K562 (cell line): ENCODE results near the gene SNCG. TPM values are rescaled to one million over a fixed set of nuclear protein-coding genes. Genes with fewer than 3 reads are reported as not detected.

ENCODE experiments used
- CREM ChIP-seq: IDR thresholded peaks from 2 replicates; pipeline ENCODE4 v1.6.1; 2014; ENCODE audit warnings: antibody characterized with exemption, low read depth
- DPF2 ChIP-seq: fragments of 450-650 bp; IDR thresholded peaks from 2 replicates; pipeline ENCODE4 v1.6.1; 2016
- EGR1 ChIP-seq: fragments of 450-650 bp; conservative IDR thresholded peaks from 2 replicates; pipeline ENCODE4 v1.6.1; 2017; ENCODE audit warnings: mild to moderate bottlenecking
- ESRRA ChIP-seq: fragments of 450-650 bp; IDR thresholded peaks from 2 replicates; pipeline ENCODE4 v1.6.1; 2014; ENCODE audit warnings: low read depth, mild to moderate bottlenecking, moderate library complexity, borderline replicate concordance
- ESRRB ChIP-seq: fragments of 250-450 bp; sonication (Bioruptor Pico); IDR thresholded peaks from 2 replicates; pipeline ENCODE4 v1.5.0; 2020; ENCODE audit warnings: mild to moderate bottlenecking, moderate library complexity, borderline replicate concordance
- LEF1 ChIP-seq: fragments of 450-650 bp; IDR thresholded peaks from 2 replicates; pipeline ENCODE4 v1.6.1; 2016; ENCODE audit warnings: mild to moderate bottlenecking
- MCM3 ChIP-seq: fragments of 450-650 bp; IDR thresholded peaks from 2 replicates; pipeline ENCODE4 v1.6.1; 2016
- MTA3 ChIP-seq: fragments of 450-650 bp; formaldehyde crosslinking; IDR thresholded peaks from 2 replicates; pipeline ENCODE4 v1.6.1; 2017; ENCODE audit warnings: mild to moderate bottlenecking, borderline replicate concordance
- MYNN ChIP-seq, 2 experiments: sonication (generic); formaldehyde crosslinking in 1 of 2; IDR thresholded peaks; 2 replicates each; pipeline versions ENCODE4 v1.5.0 to v1.6.1; 2016 to 2020; ENCODE audit warnings: antibody characterized with exemption in 1 of 2, missing genetic modification reagents in 1 of 2
- NFYB ChIP-seq: IDR thresholded peaks from 2 replicates; pipeline ENCODE4 v1.6.1; 2011; ENCODE audit warnings: mild to moderate bottlenecking, moderate library complexity; ENCODE audit not compliant: insufficient read length; ENCODE audit errors: extremely low read depth
- PCBP1 ChIP-seq: fragments of 200-400 bp; formaldehyde crosslinking; IDR thresholded peaks from 2 replicates; pipeline ENCODE4 v1.6.1; 2018; ENCODE audit warnings: mild to moderate bottlenecking, low read depth, low read length; ENCODE audit not compliant: poor library complexity, severe bottlenecking
- POLR2G ChIP-seq: fragments of 200-400 bp; formaldehyde crosslinking; IDR thresholded peaks from 2 replicates; pipeline ENCODE4 v1.6.1; 2017; ENCODE audit warnings: low read depth, mild to moderate bottlenecking, antibody characterized with exemption, low read length, moderate library complexity
- RBM34 ChIP-seq: fragments of 200-400 bp; formaldehyde crosslinking; IDR thresholded peaks from 2 replicates; pipeline ENCODE4 v1.6.1; 2018; ENCODE audit warnings: low read length, borderline replicate concordance; ENCODE audit not compliant: insufficient read depth
- SMAD4 ChIP-seq: fragments of 250-450 bp; sonication (Bioruptor Pico); conservative IDR thresholded peaks from 2 replicates; pipeline ENCODE4 v1.8.0; 2021; ENCODE audit warnings: inconsistent platforms, mild to moderate bottlenecking, moderate library complexity
- SPI1 ChIP-seq: IDR thresholded peaks from 2 replicates; pipeline ENCODE4 v1.6.1; 2011; ENCODE audit warnings: low read depth, low read length, control low read depth, borderline replicate concordance
- TBL1XR1 ChIP-seq, 2 experiments: IDR thresholded peaks; 2 replicates each; pipeline ENCODE4 v1.6.1; 2012; ENCODE audit warnings: improper control_type of control experiment in 2 of 2, low read length in 2 of 2, mild to moderate bottlenecking in 1 of 2
- TCF3 ChIP-seq: sonication (generic); formaldehyde crosslinking; IDR thresholded peaks from 2 replicates; pipeline ENCODE4 v1.4.0; 2020; ENCODE audit warnings: mild to moderate bottlenecking, missing genetic modification reagents
- ZEB2 ChIP-seq: fragments of 450-650 bp; IDR thresholded peaks from 2 replicates; pipeline ENCODE4 v1.6.1; 2016
- ZNF24 ChIP-seq: fragments of 450-650 bp; IDR thresholded peaks from 2 replicates; pipeline ENCODE4 v1.6.1; 2016
- ZNF316 ChIP-seq: fragments of 450-650 bp; IDR thresholded peaks from 2 replicates; pipeline ENCODE4 v1.6.1; 2016
- ZNF347 ChIP-seq: fragments of 450-650 bp; formaldehyde crosslinking; IDR thresholded peaks from 2 replicates; pipeline ENCODE4 v1.4.0; 2020; ENCODE audit warnings: low read depth, mild to moderate bottlenecking, moderate library complexity
- ZNF41 ChIP-seq: fragments of 250-450 bp; sonication (Bioruptor Pico); conservative IDR thresholded peaks from 2 replicates; pipeline ENCODE4 v1.4.0; 2020; ENCODE audit warnings: mild to moderate bottlenecking
- ZZZ3 ChIP-seq: fragments of 450-650 bp; IDR thresholded peaks from 2 replicates; pipeline ENCODE4 v1.6.1; 2016; ENCODE audit warnings: antibody characterized with exemption, mild to moderate bottlenecking, moderate library complexity
- polyA plus RNA-seq, 8 experiments: library from polyadenylated mRNA; depleted of rRNA in 4 of 8; stranded (reverse) in 5 of 8; unstranded in 3 of 8; fragments of >200 nt; fragmentation: Nextera tagmentation in 2 of 8; fragmentation: Illumina TruSeq in 1 of 8; extraction: Ambion mirVana in 2 of 8; extraction: Trizol in 1 of 8; gene quantifications; 2 replicates each; pipeline versions ENCODE4 v1.2.1 to v1.2.3, GENCODE V29; 2011 to 2014; ENCODE audit warnings: inconsistent platforms in 1 of 8, missing spikeins in 1 of 8
- total RNA-seq, 7 experiments: library from RNA; depleted of rRNA in 6 of 7; stranded (reverse); fragments of >200 nt in 6 of 7; fragmentation: Illumina TruSeq in 2 of 7; extraction: Trizol in 2 of 7; gene quantifications; 2 replicates each; pipeline versions ENCODE4 v1.2.1 to v1.2.3, GENCODE V29; 2011 to 2021; ENCODE audit warnings: low replicate concordance in 1 of 7
- TF ChIP-seq, protein P1 (sequence below): IDR thresholded peaks from 2 replicates; pipeline ENCODE4 v1.6.1; 2011; ENCODE audit warnings: borderline replicate concordance, low read depth, mild to moderate bottlenecking, moderate library complexity, low read length; ENCODE audit not compliant: insufficient read depth, poor library complexity, severe bottlenecking
- TF ChIP-seq, protein P2 (sequence below): fragments of 450-650 bp; IDR thresholded peaks from 2 replicates; pipeline ENCODE4 v1.6.1; 2014; ENCODE audit warnings: low read depth, mild to moderate bottlenecking, moderate library complexity, borderline replicate concordance
- TF ChIP-seq, protein P3 (sequence below): sonication (generic); formaldehyde crosslinking; IDR thresholded peaks from 2 replicates; pipeline ENCODE4 v1.8.0; 2022; ENCODE audit warnings: mild to moderate bottlenecking, missing genetic modification reagents

SNCG gene
- total and polyA plus RNA-seq, 9 of the 15 experiments (the other 6 are each of a cell fraction or from before 2014, with no cell fraction given), result 9.8 to 146 (median 93.6) TPM

DNA sequence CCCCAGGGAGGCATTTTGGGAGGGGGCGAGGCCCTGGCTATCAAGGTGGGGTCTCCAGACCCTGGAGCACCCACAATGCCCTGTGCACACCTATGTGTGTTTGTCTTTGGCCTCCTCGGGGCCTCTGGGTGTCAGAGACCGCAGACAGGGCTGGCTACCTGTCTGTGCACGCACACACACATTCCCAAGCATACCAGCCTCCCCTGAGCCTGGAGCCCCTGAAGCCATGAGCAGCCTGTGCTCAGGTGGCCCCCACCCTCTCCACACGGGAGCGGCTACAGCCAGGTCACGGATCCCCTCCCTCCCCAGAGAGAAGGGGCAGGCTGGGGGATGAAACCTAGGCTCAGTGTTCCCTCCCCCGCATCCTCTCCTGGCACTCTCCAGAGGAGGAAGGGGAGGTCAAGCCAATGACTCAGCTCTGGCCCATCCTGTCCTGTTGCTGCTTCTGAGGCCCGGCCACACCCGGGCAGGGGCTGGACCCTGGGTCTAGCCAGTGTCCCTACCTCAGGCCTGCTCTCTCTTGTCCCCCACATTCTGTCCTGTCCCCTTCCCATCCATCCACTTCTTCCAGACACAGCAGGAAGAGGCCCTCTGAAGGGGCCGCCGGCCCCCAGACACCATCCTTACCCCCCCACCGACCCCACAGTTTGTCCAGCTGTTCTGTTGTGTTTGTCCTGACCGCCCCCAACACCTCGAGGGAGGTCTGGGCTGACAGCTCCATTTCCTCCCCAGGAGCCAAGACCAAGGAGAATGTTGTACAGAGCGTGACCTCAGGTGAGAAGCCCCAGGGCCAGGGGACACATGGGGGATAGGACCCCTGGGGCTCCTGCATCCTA is 720 bp downstream of the SNCG start (continued):
- TF ChIP-seq PCBP1 (no peak), TBL1XR1 (IDR thresholded peaks at IDR 0.05; ENCODE audit: low read length in 2 of 2) (no peak), ZNF24 (no peak), ESRRA (peak; percentile 84), ZEB2 (0 out of 2 replicates have a peak, but pooled peaks have one; percentile 49), SPI1 (peak; percentile 48; the same call in 1 of the 2 replicates), MCM3 (no peak), RBM34 (no peak), MYNN (IDR thresholded peaks at IDR 0.05) (peak; percentile 75), MYNN (CRISPR knock-in tag; IDR thresholded peaks at IDR 0.05) (no peak), EGR1 (peak; percentile 88), MTA3 (0 out of 2 replicates have a peak, but pooled peaks have one; percentile 46), ESRRB (no peak), ZNF41 (CRISPR knock-in tag) (no peak), LEF1 (0 out of 2 replicates have a peak, but pooled peaks have one; percentile 34), ZNF347 (CRISPR knock-in tag) (no peak), POLR2G (peak; percentile 38; the same call in 1 of the 2 replicates), CREM (0 out of 2 replicates have a peak, but pooled peaks have one; percentile 21), ZNF316 (peak; percentile 78), ZZZ3 (no peak), NFYB (no peak), SMAD4 (CRISPR knock-in tag) (peak; percentile 48; the same call in 1 of the 2 replicates), TCF3 (no peak), DPF2 (peak; percentile 47; the same call in 1 of the 2 replicates)
- TF ChIP-seq, protein P1, sequence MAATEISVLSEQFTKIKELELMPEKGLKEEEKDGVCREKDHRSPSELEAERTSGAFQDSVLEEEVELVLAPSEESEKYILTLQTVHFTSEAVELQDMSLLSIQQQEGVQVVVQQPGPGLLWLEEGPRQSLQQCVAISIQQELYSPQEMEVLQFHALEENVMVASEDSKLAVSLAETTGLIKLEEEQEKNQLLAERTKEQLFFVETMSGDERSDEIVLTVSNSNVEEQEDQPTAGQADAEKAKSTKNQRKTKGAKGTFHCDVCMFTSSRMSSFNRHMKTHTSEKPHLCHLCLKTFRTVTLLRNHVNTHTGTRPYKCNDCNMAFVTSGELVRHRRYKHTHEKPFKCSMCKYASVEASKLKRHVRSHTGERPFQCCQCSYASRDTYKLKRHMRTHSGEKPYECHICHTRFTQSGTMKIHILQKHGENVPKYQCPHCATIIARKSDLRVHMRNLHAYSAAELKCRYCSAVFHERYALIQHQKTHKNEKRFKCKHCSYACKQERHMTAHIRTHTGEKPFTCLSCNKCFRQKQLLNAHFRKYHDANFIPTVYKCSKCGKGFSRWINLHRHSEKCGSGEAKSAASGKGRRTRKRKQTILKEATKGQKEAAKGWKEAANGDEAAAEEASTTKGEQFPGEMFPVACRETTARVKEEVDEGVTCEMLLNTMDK, result no peak
- TF ChIP-seq, protein P2, sequence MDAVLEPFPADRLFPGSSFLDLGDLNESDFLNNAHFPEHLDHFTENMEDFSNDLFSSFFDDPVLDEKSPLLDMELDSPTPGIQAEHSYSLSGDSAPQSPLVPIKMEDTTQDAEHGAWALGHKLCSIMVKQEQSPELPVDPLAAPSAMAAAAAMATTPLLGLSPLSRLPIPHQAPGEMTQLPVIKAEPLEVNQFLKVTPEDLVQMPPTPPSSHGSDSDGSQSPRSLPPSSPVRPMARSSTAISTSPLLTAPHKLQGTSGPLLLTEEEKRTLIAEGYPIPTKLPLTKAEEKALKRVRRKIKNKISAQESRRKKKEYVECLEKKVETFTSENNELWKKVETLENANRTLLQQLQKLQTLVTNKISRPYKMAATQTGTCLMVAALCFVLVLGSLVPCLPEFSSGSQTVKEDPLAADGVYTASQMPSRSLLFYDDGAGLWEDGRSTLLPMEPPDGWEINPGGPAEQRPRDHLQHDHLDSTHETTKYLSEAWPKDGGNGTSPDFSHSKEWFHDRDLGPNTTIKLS, result peak; percentile 68; the same call in 1 of the 2 replicates
- TF ChIP-seq, protein P3, sequence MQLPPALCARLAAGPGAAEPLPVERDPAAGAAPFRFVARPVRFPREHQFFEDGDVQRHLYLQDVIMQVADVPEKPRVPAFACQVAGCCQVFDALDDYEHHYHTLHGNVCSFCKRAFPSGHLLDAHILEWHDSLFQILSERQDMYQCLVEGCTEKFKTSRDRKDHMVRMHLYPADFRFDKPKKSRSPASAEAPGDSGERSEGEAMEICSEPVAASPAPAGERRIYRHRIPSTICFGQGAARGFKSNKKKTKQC (CRISPR knock-in tag), result no peak
